ENCODE data around the gene C1GALT1. TPM values are rescaled to one million over a fixed set of nuclear protein-coding genes. Genes with fewer than 3 reads are reported as not detected.

The C1GALT1 gene
- polyA plus RNA-seq, 3 donors = 12.5 to 47.7 (median 45.1) TPM

DNA sequence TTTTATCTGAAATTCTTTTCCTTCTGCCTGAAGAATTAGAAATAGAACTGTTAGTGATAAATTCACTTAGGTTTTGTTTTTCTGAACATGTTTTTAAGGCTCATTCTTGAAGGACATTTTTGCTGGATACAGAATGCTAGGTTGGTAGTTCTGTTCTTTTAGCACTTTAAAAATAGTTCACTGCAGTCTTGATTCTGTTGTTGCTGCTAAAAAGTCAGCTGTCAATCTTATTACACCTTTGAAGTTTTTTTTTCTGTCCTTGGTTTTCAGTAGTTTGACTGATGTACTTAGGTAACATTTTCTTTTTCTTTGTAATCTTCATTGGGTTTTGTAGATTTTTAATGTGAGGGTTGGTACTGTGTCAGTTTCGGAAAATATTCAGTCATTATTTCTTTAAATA lies 48.7 kb downstream of the C1GALT1 start:
- H3K4me3 Mint-ChIP-seq = no peak overlapping the region
- peaks cover 12 to 32% of the 10 kb centered on the region in 2 donors for H3K36me3 ChIP-seq (replicated peaks in 1 of 2; ENCODE audit: control insufficient read depth in 1 of 2, insufficient read depth in 2 of 2, low read length in 2 of 2)
- no peak overlapping the region for H3K4me2 ChIP-seq (replicated peaks; ENCODE audit: extremely low read depth, low read length, poor library complexity, severe bottlenecking)
- H3K9me3 ChIP-seq (replicated peaks in 1 of 2; ENCODE audit: control insufficient read depth in 1 of 2, insufficient read depth in 1 of 2, low read length in 2 of 2) = peaks cover 3 to 18% of the 10 kb centered on the region in 2 donors
- WGBS (ENCODE audit: insufficient coverage) = no CpG with 5 or more reads among the region's 1 CpG
- TF ChIP-seq, protein P1, sequence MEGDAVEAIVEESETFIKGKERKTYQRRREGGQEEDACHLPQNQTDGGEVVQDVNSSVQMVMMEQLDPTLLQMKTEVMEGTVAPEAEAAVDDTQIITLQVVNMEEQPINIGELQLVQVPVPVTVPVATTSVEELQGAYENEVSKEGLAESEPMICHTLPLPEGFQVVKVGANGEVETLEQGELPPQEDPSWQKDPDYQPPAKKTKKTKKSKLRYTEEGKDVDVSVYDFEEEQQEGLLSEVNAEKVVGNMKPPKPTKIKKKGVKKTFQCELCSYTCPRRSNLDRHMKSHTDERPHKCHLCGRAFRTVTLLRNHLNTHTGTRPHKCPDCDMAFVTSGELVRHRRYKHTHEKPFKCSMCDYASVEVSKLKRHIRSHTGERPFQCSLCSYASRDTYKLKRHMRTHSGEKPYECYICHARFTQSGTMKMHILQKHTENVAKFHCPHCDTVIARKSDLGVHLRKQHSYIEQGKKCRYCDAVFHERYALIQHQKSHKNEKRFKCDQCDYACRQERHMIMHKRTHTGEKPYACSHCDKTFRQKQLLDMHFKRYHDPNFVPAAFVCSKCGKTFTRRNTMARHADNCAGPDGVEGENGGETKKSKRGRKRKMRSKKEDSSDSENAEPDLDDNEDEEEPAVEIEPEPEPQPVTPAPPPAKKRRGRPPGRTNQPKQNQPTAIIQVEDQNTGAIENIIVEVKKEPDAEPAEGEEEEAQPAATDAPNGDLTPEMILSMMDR (IDR thresholded peaks at IDR 0.05) = no peak
- DNase-seq = no peak
- peaks cover 26 to 43% of the 10 kb centered on the region in 2 donors for H3K36me3 Mint-ChIP-seq
- H3K27me3 ChIP-seq (ENCODE audit: control insufficient read depth in 2 of 2, insufficient read depth in 2 of 2, low read length in 2 of 2) = no peaks in the 10 kb centered on the region
- H4K20me1 ChIP-seq (ENCODE audit: insufficient read depth, low read length) = peaks cover 18% of the 10 kb centered on the region
- H3K4me1 Mint-ChIP-seq = no peaks in the 10 kb centered on the region
- intact Hi-C loops (cut with micrococcal nuclease) = no loop called here
- H2AFZ ChIP-seq (ENCODE audit: insufficient read depth, low read depth, low read length, poor library complexity, severe bottlenecking) = no peak overlapping the region
- H3K27ac ChIP-seq (ENCODE audit: low read depth in 1 of 2, low read length in 2 of 2) = no peak overlapping the region
- no peak overlapping the region for H3K4me3 ChIP-seq (replicated peaks in 1 of 3; ENCODE audit: low read depth in 2 of 3, low read length in 3 of 3)
- no peak overlapping the region for H3K27ac Mint-ChIP-seq
- H3K9ac ChIP-seq (ENCODE audit: insufficient read depth, low read length, poor library complexity, severe bottlenecking) = no peak overlapping the region
- H3K27me3 Mint-ChIP-seq (ENCODE audit: low read depth in 3 of 3) = peaks cover 0 to 2% (median 0%) of the 10 kb centered on the region in 3 donors
- peaks cover 10 to 18% (median 14%) of the 10 kb centered on the region in 7 donors for H3K9me3 Mint-ChIP-seq
- H3K79me2 ChIP-seq (ENCODE audit: insufficient read depth, low read length) = peaks cover 21% of the 10 kb centered on the region
- H3K4me1 ChIP-seq (ENCODE audit: control insufficient read depth in 1 of 2, insufficient read depth in 2 of 2, low read length in 2 of 2) = no peaks in the 10 kb centered on the region

DNA sequence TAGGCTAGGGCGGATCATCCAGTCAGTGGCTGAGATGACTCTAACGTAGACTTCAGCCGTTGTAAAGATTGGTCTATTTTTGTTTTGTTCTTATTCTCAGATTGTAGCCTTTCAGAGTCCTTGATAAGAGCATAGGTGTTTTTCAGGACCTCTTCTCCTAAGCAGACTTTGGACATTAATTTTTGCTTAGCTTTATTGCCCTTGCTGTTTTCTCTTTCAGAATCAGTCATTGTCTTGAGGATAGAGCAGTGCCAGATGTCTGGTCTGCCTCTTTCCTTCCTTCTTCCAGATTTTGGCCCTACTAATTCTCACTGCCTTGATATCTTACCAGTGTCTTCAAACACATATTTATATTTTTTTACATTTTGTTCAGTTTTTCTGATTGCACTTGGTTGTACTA lies 49.5 kb downstream of the C1GALT1 start:
- no peak overlapping the region for H3K4me2 ChIP-seq (replicated peaks; ENCODE audit: extremely low read depth, low read length, poor library complexity, severe bottlenecking)
- DNase-seq = no peak
- Mint-ChIP-seq H3K4me1 (no peaks in the 10 kb centered on the region), H3K9me3 (peaks cover 10 to 18% (median 14%) of the 10 kb centered on the region in 7 donors), H3K27me3 (ENCODE audit: low read depth in 3 of 3) (peaks cover 0 to 2% (median 0%) of the 10 kb centered on the region in 3 donors), H3K4me3 (no peak overlapping the region), H3K27ac (peak overlapping the region in 1 of 7 donors; percentile 1), H3K36me3 (peaks cover 30 to 48% of the 10 kb centered on the region in 2 donors)
- TF ChIP-seq, protein P1 (IDR thresholded peaks at IDR 0.05) = no peak
- WGBS (ENCODE audit: insufficient coverage) = 92% methylated on average over 2 of the region's 3 CpGs
- H3K36me3 ChIP-seq (replicated peaks in 1 of 2; ENCODE audit: control insufficient read depth in 1 of 2, insufficient read depth in 2 of 2, low read length in 2 of 2) = peaks cover 12 to 35% of the 10 kb centered on the region in 2 donors
- H4K20me1 ChIP-seq (ENCODE audit: insufficient read depth, low read length) = peaks cover 18% of the 10 kb centered on the region
- H3K4me1 ChIP-seq (ENCODE audit: control insufficient read depth in 1 of 2, insufficient read depth in 2 of 2, low read length in 2 of 2) = no peaks in the 10 kb centered on the region
- H3K9me3 ChIP-seq (replicated peaks in 1 of 2; ENCODE audit: control insufficient read depth in 1 of 2, insufficient read depth in 1 of 2, low read length in 2 of 2) = peaks cover 3 to 14% of the 10 kb centered on the region in 2 donors
- peaks cover 21% of the 10 kb centered on the region for H3K79me2 ChIP-seq (ENCODE audit: insufficient read depth, low read length)
- H3K27ac ChIP-seq (ENCODE audit: low read depth in 1 of 2, low read length in 2 of 2) = no peak overlapping the region
- H2AFZ ChIP-seq (ENCODE audit: insufficient read depth, low read depth, low read length, poor library complexity, severe bottlenecking) = no peak overlapping the region
- intact Hi-C loops (cut with micrococcal nuclease) = no loop called here
- H3K9ac ChIP-seq (ENCODE audit: insufficient read depth, low read length, poor library complexity, severe bottlenecking) = no peak overlapping the region
- no peaks in the 10 kb centered on the region for H3K27me3 ChIP-seq (ENCODE audit: control insufficient read depth in 2 of 2, insufficient read depth in 2 of 2, low read length in 2 of 2)
- no peak overlapping the region for H3K4me3 ChIP-seq (replicated peaks in 1 of 3; ENCODE audit: low read depth in 2 of 3, low read length in 3 of 3)
